Medulla oblongata (tissue), 1 donor: ENCODE measurements around the gene COPS2.
"Not testable (repeated sequence)": the region's sequence is repeated elsewhere in the genome, so short reads cannot be mapped to it uniquely, and the experiment has no call there.

Experiments
- DNase-seq: peaks from one replicate; pipeline ENCODE4 v3.0.0-alpha.2; 2015; ENCODE audit errors: extremely low spot score

Gene COPS2

DNA sequence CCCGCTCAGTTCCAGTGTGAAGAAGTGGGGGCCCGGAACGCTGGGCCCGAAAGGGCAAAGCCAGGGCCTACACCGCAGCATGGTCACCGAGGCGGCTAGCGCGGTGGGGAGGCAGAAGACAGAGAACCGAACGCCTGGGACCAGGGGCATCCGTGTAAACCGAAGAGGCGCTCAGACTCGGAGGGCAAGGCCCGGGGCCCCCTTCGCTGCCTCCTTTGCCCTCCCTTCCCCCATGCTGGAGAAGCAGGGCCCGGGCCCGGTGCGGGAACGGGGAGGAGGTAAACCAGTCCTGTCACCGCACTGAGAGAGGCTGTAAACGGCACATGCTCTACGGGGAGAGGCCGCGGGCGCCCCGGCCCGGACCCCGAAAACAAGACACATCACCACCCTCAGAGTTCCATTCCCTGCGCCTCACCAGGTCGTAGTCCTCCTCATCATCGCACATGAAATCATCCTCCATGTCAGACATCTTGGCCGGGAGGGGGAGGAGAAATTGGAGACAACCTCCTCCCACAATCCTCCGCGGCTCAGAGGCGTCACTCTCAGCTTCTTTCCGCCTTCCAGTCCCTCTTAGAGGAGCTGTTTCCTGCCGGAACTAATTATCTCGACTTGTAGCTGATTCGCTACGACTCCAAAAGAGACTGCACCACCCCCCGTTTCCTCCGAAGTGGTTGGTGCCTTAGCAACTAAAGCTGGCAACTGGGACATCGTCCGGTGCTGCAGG is at the start of gene COPS2:
Gene COPS2, minus strand, starts transcription at position 490 of the 724 bp plus-strand sequence. Its CDS starts 21 bp downstream, at position 469.
- peak; percentile 99 for DNase-seq

GRCh38 chr15:49200347-49200746 is 44.9 kb upstream of the COPS2 start:
- no peak for DNase-seq

DNA sequence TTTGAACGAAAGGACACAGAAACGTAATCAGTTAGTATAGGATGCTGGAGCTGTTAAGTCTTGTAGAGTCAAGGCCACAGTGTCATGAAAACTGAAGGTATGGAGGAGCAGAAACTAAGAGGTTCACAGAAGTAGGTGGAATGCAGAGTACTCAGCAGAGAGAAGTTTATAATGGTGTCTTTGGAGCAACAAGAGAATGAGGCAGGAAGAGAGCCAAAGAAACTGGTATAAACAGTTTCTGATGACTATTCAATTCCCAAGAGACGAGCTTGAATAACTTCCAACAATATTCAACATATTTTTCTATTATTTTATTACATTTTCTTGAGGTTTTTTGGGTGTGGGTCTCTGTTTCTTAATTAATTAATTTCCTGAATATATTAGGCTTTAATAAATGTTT is 44.3 kb upstream of the COPS2 start:
- no peak for DNase-seq

DNA sequence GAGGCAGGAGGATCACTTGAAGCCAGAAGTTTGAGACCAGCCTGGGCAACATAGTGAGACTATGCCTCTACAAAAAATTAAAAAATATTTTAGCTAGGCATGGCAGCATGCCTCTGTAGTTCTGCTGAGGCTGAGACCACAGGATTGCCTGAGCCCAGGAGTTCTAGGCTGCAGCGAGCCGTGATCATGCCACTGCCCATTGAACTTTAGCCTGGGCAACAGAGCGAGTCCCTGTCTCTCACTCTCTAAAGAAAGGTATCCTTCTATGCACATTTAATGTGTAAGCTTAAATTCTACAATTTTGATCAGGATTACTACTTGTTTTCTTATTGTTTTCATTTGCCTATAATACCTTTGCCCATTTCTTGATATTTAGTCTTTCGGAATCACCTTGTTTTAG is 41.5 kb upstream of the COPS2 start:
- no peak for DNase-seq

GRCh38 chr15:49191892-49192291 is 36.5 kb upstream of the COPS2 start:
- DNase-seq, result no peak

DNA sequence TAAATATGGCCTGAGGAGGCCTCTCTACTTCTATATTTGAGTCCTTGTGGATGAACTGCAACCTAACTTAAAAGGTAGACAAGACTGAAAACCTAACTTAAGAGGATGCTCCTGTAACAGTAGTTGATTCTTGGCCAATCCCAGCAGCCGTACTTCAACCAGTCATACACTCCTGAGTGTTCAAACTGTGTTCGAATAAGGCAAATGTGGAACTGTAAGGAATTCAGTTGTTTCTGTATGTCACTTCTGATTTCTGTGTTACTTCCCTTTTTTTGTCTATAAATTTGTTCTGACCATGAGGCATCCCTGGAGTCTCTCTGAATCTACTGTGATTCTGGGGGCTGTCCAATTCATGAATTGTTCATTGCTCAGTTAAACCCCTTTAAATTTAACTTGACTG is 35.2 kb upstream of the COPS2 start:
- no peak for DNase-seq

DNA sequence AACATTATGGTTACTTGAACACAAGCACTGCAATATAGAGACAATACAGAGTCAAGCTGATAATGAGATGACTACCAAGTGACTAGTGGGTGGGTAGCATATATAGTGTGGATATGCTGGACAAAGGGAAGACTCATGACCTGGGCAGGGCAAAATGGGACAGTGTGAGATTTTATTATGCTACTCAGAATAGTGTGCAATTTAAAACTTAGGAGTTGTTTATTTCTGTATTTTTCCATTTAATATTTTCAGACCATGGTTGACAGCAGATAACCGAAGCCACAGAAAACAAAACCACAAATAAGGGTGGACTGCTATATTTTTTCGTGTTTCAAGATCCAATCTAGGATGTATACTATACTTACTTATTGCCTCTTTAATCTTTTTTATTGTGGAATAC is 34.2 kb upstream of the COPS2 start:
- DNase-seq, result no peak

DNA sequence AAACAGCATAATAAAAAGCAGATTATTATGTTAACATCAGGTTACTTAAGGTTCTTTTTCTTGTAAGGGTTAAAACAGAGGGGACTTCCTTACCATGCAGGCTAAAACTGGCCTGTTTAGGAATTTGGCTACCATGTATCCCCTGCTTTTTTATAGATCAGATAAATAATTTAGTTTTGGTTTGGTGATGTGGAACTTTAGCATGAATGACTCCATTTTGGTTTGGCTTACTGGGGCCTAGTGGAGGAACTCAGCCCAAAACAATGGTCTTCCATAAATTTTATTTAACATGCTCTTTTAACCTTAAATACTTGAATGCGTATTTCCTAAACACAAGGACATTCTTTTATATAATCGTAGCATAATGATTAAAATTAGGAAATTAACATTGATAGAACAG is 33.5 kb upstream of the COPS2 start:
- no peak for DNase-seq

DNA sequence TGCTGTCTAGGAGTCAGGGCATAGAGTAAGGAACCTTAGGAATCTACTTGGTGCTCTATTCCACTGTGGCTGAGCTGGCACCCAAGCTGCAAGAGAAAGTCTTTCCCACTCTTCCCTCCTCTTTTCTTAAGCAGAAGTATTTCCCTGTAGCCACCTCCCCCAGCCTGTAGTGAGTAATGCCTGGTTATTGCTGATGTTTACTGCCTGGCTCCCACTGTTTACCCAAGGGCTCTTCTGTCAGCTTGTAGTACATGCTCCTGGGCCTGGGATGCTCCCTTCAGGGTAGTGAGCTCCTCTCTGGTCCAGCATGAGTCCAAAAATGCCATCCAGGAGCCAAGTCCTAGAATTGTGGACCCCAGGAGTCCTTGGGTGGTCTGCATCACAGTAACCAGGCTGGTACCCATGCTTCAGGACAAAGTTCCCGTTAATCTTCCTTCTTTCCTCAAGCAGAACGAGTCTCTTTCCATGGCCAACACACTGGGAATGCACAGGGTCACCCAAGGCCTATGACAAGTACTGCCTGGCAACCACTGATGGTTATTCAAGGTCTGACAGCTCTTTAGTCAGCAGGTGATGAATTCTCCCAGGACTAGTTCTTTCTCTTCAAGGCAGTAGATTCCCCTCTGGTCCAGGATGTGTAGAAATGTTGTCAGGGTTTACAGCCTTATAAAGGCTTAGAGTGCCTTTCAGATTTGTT is 32.3 kb upstream of the COPS2 start:
- DNase-seq, result no peak

- DNase-seq, result no peak
Observed at GRCh38 chr15:49185473-49185872, 30.1 kb upstream of the COPS2 start.

DNA sequence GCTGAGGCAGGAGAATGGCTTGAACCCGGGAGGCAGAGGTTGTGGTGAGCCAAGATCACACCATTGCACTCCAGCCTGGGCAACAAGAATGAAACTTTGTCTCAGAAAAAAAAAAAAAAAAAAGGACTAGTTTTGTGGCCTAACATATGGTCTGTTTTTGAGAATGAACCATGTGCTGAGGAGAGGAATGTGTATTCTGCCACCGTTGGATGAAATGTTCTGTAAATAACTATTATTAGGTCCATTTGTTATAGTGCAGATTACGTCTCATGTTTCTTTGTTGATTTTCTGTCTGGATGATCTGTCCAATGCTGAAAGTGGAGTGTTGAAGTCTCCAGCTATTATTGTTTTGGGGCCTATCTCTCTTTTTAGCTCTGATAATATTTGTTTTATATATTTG is 28.3 kb upstream of the COPS2 start:
- not testable (repeated sequence) for DNase-seq

DNA sequence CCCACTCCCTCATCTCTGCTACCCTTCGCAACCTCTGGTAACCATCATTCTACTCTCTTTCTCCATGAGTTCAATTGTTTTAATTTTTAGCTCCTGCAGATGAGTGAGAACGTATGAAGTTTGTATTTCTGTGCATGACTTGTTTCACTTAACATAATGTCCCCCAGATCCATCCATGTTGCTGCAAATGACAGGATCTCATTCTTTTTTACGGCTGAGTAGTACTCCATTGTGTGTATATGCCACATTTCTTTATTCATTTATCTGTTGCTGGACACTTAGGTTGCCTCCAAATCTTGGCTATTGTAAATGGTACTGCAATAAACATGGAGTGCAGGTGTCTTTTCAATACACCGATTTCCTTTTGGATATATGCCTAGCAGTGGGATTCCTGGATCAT is 26.7 kb upstream of the COPS2 start:
- DNase-seq, result no peak

DNA sequence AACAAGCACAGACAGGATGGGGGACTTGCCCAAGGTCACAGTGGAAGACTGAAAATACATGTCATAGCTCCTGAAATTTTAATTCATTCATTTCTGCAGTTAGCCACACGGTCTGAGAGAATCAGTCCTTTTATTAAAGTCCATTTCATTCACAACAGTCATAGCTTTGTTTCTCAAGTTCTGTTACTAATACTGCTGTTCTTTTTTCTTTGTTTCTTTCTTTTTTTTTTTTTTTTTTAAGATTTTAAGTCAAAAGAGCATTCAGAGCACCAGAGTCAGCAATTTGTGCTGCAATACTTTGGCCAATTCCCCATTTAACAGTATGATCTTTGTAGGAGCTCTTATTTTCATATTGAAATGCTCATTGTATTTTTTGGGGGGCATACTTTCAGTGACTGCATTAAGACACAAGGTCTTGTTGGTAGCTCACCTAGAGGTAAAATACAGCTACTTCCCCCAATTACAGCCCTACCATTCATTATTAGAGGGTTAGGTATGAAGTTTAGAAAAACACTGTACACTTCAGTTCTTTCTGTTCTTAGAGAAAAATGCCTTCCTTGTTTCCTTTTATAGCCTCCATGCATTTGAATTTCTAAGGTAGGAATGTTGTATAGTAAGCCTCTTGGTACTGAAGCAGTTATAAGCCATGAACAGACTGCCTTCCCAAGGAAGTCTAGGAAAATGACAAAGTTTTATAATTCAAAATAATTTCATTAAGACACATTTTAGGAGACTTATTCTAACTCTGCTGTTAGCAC is 24.2 kb upstream of the COPS2 start:
- DNase-seq, result peak; percentile 42

DNA sequence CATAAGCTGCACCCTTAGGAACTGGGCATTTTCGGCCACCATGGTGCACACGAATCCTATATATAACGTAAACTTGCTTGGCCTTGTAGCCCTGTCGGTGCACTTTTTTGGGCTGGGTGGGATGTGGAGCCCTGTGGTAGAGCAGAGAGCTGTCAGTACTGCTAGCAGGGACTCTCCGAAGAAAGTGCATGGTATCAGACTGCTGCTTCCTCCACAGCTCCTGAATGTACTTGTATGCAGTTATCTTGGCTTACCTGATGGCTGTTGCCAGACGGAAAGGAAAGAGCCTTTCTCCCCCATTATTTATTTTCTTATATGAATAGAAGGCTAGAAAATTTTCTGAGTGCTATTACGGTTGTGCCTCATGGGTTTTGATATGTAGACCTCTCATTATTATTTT is 23.1 kb upstream of the COPS2 start:
- peak; percentile 9 for DNase-seq

DNA sequence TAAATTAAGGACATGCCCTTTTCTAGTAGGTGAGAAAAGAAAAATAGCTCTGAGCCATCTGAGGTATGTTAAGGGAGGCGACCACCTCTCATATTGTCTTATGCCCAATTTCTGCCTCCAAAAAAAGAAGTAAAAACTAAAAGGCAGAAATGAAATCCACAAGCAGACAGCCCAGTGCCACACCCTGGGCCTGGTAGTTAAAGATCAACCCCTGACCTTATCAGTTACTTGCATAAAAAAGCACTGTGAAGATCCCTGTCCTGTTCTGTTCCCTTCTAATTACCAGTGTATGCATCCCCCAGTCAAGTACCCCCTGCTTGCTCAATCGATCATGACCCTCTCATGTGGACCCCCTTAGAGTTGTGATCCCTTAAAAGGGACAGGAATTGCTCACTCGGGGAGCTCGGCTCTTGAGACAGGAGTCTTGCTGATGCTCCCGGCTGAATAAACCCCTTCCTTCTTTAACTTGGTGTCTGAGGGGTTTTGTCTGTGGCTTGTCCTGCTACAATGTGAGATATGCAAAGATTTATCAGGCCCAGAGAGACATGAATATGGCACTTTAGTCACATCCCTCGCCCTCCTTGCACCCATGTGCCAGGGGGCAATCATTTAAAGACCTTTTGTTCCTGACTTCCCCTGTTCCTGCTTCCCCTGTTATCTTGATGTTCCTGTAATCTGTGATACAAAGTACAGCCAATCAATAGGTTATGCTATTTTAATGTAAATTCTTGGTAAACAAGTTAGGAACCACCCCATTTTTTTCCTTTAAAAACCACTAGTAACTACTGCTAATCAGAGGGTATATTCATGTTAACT is 20.4 kb upstream of the COPS2 start:
- DNase-seq, result not testable (repeated sequence)

GRCh38 chr15:49174902-49175301 is 19.5 kb upstream of the COPS2 start:
- DNase-seq, result no peak

- DNase-seq, result no peak
Observed at GRCh38 chr15:49171790-49172189, 16.4 kb upstream of the COPS2 start.

GRCh38 chr15:49169880-49170597 is 14.6 kb upstream of the COPS2 start, which contains the start of gene GALK2:
Gene GALK2, plus strand, starts transcription at chr15:49170247. Its CDS starts 76 bp downstream, at chr15:49170323.
- peak; percentile 92 for DNase-seq

DNA sequence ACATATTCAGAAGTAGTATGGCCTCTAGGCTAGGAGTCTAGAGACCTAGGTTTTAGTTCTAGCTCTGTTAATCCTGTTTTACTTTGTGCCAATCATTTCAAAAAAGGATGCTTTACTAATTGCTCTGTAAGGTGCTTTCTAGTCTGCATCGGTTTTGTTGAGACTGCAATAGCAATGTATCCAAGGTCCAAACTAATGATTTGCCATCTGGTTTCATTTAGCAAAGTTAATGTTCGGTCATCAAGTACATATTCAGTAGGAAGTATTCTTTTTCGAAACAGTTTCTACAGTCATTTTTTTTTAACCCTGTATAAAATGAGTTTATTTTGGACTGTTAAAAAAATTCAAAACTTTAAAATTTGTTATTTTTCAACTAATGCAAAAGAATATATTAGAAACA is 12.6 kb upstream of the COPS2 start:
- DNase-seq, result no peak

GRCh38 chr15:49164865-49165264 is 9.5 kb upstream of the COPS2 start:
- DNase-seq, result no peak

DNA sequence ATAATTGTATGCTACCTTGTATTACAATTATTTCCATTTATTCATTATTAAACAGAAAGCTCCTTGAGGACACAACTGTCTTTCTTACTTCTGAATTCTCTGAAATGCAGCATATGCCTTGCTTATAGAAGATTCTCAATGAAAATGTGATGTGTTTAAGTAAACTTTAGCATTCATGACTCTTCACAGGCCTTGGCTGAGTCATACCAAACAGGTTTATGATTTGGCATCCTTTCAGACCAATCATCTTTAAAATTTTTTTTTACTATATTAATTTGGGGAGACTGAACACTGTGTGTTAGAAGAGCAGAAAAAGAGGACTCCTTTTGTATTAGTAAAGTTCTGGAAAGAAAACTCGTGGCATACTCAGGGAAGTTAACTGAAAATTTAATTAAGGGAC is 8.3 kb upstream of the COPS2 start:
- DNase-seq, result no peak
